Hepatocyte (in vitro differentiated cells): Measurements from ENCODE around the gene SIGLEC10. TPM values are rescaled to one million over a fixed set of nuclear protein-coding genes. Genes with fewer than 3 reads are reported as not detected.
"Not testable (repeated sequence)": the region's sequence is repeated elsewhere in the genome, so short reads cannot be mapped to it uniquely, and the experiment has no call there.

ENCODE experiments used
- DNase-seq: peaks from one replicate; pipeline ENCODE4 v3.0.0-alpha.2; 2016; ENCODE audit warnings: low spot score
- H2AFZ ChIP-seq: fragments of 200-600 bp; sonication (generic); 2 replicates; pipeline ENCODE4 v1.6.0; 2016; ENCODE audit warnings: antibody characterized with exemption, mild to moderate bottlenecking
- H3K27ac ChIP-seq: fragments of 200-600 bp; sonication (generic); 2 replicates; pipeline ENCODE4 v1.5.1; 2016; ENCODE audit warnings: mild to moderate bottlenecking
- H3K27me3 ChIP-seq: fragments of 200-600 bp; sonication (generic); 2 replicates; pipeline ENCODE4 v1.6.1; 2016
- H3K36me3 ChIP-seq: fragments of 200-600 bp; sonication (generic); replicated peaks from 2 replicates; pipeline ENCODE4 v1.5.1; 2016; ENCODE audit warnings: low read depth; ENCODE audit not compliant: insufficient read depth
- H3K4me1 ChIP-seq: fragments of 200-600 bp; sonication (generic); 2 replicates; pipeline ENCODE4 v1.5.1; 2016; ENCODE audit warnings: mild to moderate bottlenecking, moderate library complexity; ENCODE audit not compliant: insufficient read depth
- H3K4me2 ChIP-seq: fragments of 200-600 bp; sonication (generic); 2 replicates; pipeline ENCODE4 v1.6.0; 2016
- H3K4me3 ChIP-seq: fragments of 200-600 bp; sonication (generic); 2 replicates; pipeline ENCODE4 v1.5.1; 2016; ENCODE audit warnings: mild to moderate bottlenecking
- H3K79me2 ChIP-seq: fragments of 200-600 bp; sonication (generic); 2 replicates; pipeline ENCODE4 v1.6.0; 2017; ENCODE audit warnings: mild to moderate bottlenecking
- H3K9me2 ChIP-seq: fragments of 200-600 bp; sonication (generic); replicated peaks from 2 replicates; pipeline ENCODE4 v1.6.0; 2017; ENCODE audit warnings: mild to moderate bottlenecking; ENCODE audit not compliant: insufficient read depth
- H3K9me3 ChIP-seq: fragments of 200-600 bp; sonication (generic); 2 replicates; pipeline ENCODE4 v1.5.1; 2016; ENCODE audit warnings: low read depth, mild to moderate bottlenecking
- H4K20me1 ChIP-seq: fragments of 200-600 bp; sonication (generic); 2 replicates; pipeline ENCODE4 v1.6.0; 2016; ENCODE audit warnings: mild to moderate bottlenecking; ENCODE audit not compliant: insufficient read depth, poor library complexity, severe bottlenecking
- CTCF ChIP-seq: fragments of 200-600 bp; sonication (generic); IDR thresholded peaks from 2 replicates; pipeline ENCODE4 v1.5.1; 2016; ENCODE audit warnings: antibody characterized with exemption, mild to moderate bottlenecking; ENCODE audit not compliant: poor library complexity
- EZH2 ChIP-seq: fragments of 200-600 bp; sonication (generic); IDR thresholded peaks from 2 replicates; pipeline ENCODE4 v1.6.1; 2016; ENCODE audit warnings: antibody characterized with exemption, mild to moderate bottlenecking, borderline replicate concordance
- EZH2phosphoT487 ChIP-seq: fragments of 200-600 bp; sonication (generic); IDR thresholded peaks from one replicate; pipeline ENCODE4 v1.6.1; 2018; ENCODE audit warnings: antibody characterized with exemption, mild to moderate bottlenecking, low read depth, moderate library complexity; ENCODE audit not compliant: unreplicated experiment, severe bottlenecking
- WGBS: methylation state at CpG from one replicate; pipeline ENCODE4 v1.1.6; 2016; ENCODE audit warnings: low lambda C conversion rate; ENCODE audit errors: missing lambda C conversion rate; 5-methylcytosine and 5-hydroxymethylcytosine counted together
- polyA plus RNA-seq: library from polyadenylated mRNA; unstranded; fragments of >200 nt; fragmentation: Nextera tagmentation; extraction: Ambion mirVana; gene quantifications from 2 replicates; pipeline ENCODE4 v1.2.1, GENCODE V29; 2016
- total RNA-seq: library from RNA; depleted of rRNA; stranded (reverse); fragments of >200 nt; gene quantifications from 2 replicates; pipeline ENCODE4 v1.2.3, GENCODE V29; 2014

Gene SIGLEC10
- total and polyA plus RNA-seq, 2 experiments from 2014 or later: 1.6 TPM; not detected in 1

- Histone ChIP-seq H3K27me3 (no peaks in the 10 kb centered on the region), H3K9me2 (no peaks in the 10 kb centered on the region), H3K4me1 (no peaks in the 10 kb centered on the region), H3K9me3 (no peaks in the 10 kb centered on the region), H3K4me3 (no peak overlapping the region), H3K36me3 (no peaks in the 10 kb centered on the region), H3K4me2 (no peak overlapping the region), H4K20me1 (no peaks in the 10 kb centered on the region), H3K27ac (no peak overlapping the region), H3K79me2 (no peaks in the 10 kb centered on the region), H2AFZ (no peak overlapping the region)
- TF ChIP-seq EZH2: no peak
- no peak for TF ChIP-seq EZH2phosphoT487
- peak; percentile 93 for TF ChIP-seq CTCF
- peak; percentile 93 for DNase-seq
- WGBS: 7% methylated on average over 19 of the region's 19 CpGs
These were observed 4.6 kb upstream of the SIGLEC10 start for GRCh38 chr19:51422053-51422448.

DNA sequence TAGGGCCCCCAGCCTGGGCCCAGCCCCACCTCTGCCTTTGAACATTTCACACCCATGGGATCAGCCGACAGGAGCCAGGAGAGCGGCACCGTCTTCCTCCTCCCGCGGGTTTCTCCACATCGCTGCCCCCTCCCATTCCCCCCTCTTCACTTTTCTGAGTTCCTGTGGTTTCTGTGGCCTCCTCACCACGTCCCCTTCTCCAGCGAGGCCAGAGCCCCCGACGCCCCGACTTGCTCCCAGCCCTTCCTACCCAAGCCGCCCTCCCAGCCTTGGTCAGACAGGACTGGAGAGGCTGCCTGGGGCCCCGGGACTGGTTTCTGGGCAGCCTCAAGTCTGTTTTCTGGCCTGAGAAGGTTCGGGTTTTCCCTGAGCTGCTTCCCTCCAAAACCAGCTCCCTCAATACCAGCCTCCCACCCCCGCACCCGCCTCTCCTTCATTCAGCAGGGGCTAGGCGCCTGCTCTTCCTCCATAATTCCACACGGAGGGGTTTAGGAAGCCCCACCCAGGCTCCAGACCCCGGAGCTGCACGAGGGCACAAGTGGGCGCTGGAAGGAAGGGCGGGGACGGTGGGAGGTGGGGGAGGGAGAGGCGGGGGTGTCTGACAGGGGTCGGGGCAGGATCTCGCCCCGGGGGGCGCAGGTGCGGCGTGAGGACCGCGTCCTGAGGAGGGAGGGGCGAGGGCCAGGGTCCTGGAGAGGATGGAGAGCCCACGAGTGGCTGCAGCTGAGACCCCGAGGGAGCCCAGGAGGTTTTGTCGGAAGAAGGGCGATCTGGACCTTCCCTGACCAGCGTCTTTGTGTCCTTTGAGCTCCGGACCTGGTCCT lies 4.0 kb upstream of the SIGLEC10 start:
- TF ChIP-seq CTCF (no peak), EZH2 (no peak), EZH2phosphoT487 (no peak)
- Histone ChIP-seq H3K9me2 (no peaks in the 10 kb centered on the region), H3K79me2 (no peaks in the 10 kb centered on the region), H3K27me3 (no peaks in the 10 kb centered on the region), H3K9me3 (no peaks in the 10 kb centered on the region), H3K4me2 (no peak overlapping the region), H3K4me1 (no peaks in the 10 kb centered on the region), H3K36me3 (no peaks in the 10 kb centered on the region), H3K4me3 (no peak overlapping the region), H4K20me1 (no peaks in the 10 kb centered on the region), H2AFZ (no peak overlapping the region), H3K27ac (no peak overlapping the region)
- 35% methylated on average over 22 of the region's 39 CpGs for WGBS
- no peak for DNase-seq

DNA sequence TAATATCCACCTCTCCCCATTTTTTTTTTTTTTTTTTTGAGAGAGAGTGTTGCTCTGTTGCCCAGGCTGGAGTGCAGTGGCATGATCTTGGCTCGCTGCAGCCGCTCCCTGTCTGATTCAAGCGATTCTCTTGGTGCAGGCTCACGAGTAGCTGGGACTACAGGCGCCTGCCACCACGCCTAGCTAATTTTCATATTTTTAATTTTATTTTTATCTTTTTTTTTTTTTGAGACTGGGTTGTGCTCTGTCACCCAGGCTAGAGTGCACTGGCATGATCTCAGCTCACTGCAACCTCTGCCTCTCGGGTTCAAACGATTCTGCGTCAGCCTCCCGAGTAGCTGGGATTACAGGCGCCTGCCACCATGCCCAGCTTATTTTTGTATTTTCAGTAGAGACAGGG lies 3.1 kb upstream of the SIGLEC10 start:
- H3K36me3 ChIP-seq, H3K27me3 ChIP-seq, H3K9me3 ChIP-seq, H3K27ac ChIP-seq, H3K4me2 ChIP-seq, H3K9me2 ChIP-seq, H2AFZ ChIP-seq, H3K4me1 ChIP-seq, H4K20me1 ChIP-seq, DNase-seq, H3K4me3 ChIP-seq, H3K79me2 ChIP-seq: not testable (repeated sequence)
- 89% methylated on average over 11 of the region's 11 CpGs for WGBS

- Histone ChIP-seq H4K20me1 (no peaks in the 10 kb centered on the region), H3K9me2 (no peaks in the 10 kb centered on the region), H3K4me3 (no peak overlapping the region), H3K9me3 (no peaks in the 10 kb centered on the region), H3K4me2 (no peak overlapping the region), H2AFZ (no peak overlapping the region), H3K79me2 (no peaks in the 10 kb centered on the region), H3K36me3 (no peaks in the 10 kb centered on the region), H3K27ac (no peak overlapping the region), H3K27me3 (no peaks in the 10 kb centered on the region), H3K4me1 (no peaks in the 10 kb centered on the region)
- no peak for DNase-seq
- WGBS: 83% methylated on average over 2 of the region's 2 CpGs
- TF ChIP-seq CTCF: no peak
- no peak for TF ChIP-seq EZH2
- no peak for TF ChIP-seq EZH2phosphoT487
These were observed 1.3 kb upstream of the SIGLEC10 start for GRCh38 chr19:51418707-51419106.
